Lower leg skin (tissue), 3 donors: ENCODE results near the gene AGPS.
"Not testable (repeated sequence)": the region's sequence is repeated elsewhere in the genome, so short reads cannot be mapped to it uniquely, and the experiment has no call there.

Experiments
- CTCF ChIP-seq, 3 donors: fragments of 450-650 bp; IDR thresholded peaks; one replicate each; pipeline ENCODE4 v1.5.1; 2016; ENCODE audit warnings: antibody characterized with exemption in 3 of 3, mild to moderate bottlenecking in 3 of 3, moderate library complexity in 2 of 3
- POLR2A ChIP-seq, 2 donors: fragments of 450-650 bp; IDR thresholded peaks; one replicate each; pipeline ENCODE4 v1.6.1; 2016 to 2017; ENCODE audit warnings: antibody characterized with exemption in 2 of 2, mild to moderate bottlenecking in 1 of 2, moderate library complexity in 1 of 2

- not testable (repeated sequence) for TF ChIP-seq CTCF, POLR2A (IDR thresholded peaks at IDR 0.05)
Observed at GRCh38 chr2:177410629-177411028, 18.1 kb downstream of the AGPS start.
